HT1080 (cell line): ENCODE data around the gene CTNND2. TPM values are rescaled to one million over a fixed set of nuclear protein-coding genes. Genes with fewer than 3 reads are reported as not detected.
"Not testable (repeated sequence)": the region's sequence is repeated elsewhere in the genome, so short reads cannot be mapped to it uniquely, and the experiment has no call there.

ENCODE experiments used
- DNase-seq: peaks from one replicate; pipeline ENCODE4 v3.0.0-alpha.2; 2015; ENCODE audit warnings: low read depth
- total RNA-seq: library from RNA; depleted of rRNA; stranded (reverse); fragments of >200 nt; shearing (Covaris generic); gene quantifications from 2 replicates; pipeline ENCODE4 v1.2.3, GENCODE V29; 2014

CTNND2 gene
- total RNA-seq, 1 experiment from 2014 or later = 0.18 TPM

- DNase-seq = no peak
Observed at GRCh38 chr5:11679676-11680075, 224.6 kb downstream of the CTNND2 start.

- DNase-seq = no peak
Observed at GRCh38 chr5:11675184-11675583, 229.1 kb downstream of the CTNND2 start.

DNA sequence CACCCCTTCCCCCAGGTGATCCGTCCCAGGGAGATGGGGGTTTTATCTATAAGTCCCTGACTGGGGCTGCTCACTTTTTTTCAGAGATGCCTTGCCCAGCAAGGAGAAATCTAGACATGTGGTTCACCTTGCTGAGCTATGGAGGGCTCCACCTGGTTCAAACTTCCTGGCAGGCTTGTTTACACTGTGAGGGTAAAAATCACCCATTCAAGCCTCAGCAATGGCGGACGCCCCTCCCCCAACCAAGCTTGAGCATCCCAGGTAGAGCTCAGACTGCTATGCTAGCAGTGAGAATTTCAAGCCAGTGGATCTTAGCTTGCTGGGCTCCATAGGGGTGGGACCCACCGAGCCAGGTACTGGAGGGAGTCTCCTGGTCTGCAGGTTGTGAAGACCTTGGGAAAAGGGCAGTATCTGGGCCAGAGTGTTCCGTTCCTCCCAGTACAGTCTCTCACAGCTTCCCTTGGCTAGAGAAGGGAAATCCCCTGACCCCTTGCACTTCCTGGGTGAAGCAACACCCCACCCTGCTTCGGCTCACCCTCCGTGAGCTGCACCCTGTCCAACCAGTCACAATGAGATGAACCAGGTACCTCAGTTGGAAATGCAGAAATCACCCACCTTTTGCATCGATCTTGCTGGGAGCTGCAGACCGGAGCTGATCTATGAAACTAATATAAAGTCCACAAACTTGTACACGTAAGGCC, 231.7 kb downstream of the CTNND2 start:
- no peak for DNase-seq

DNA sequence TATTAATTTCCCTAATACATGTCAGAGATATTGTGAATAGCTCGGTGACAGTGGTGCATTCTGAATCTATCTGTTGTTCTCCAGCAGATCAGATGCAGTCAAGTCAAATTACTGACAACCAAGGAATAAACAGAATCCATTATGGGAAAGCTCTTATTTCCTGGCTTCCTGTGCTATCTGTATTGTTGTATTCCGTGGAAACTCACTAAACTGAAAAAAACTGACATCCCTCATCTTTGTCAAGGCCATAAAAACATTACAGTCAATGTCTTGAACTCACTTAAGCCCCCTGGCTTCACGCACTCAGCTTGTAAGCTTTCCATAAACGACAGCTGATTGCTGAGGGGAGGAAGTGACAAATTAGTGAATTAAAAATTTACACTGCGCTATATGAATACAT, 245.9 kb downstream of the CTNND2 start:
- no peak for DNase-seq

- DNase-seq = no peak
Observed at GRCh38 chr5:11656916-11657315, 247.3 kb downstream of the CTNND2 start.

DNA sequence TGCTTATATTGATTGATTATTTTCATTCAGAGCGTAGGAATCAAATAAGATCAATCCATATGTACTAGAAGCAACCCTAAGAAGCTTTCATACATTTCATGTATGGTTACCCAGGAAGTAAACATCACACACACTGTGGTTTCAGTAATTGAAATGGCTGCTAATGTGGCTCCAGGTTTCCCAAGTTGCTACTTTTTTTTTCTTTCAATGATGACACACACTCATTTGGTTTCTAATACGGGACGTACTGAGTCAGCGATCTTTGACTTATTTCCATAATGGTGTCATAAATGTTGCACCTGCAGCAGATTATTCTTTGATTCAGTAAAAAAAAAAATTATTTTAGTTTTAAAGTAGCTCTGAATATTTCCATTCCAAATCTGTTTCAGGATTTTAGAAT, 248.6 kb downstream of the CTNND2 start:
- no peak for DNase-seq

GRCh38 chr5:11650936-11651335, 253.3 kb downstream of the CTNND2 start:
- no peak for DNase-seq

- DNase-seq = no peak
Observed at GRCh38 chr5:11646141-11646540, 258.1 kb downstream of the CTNND2 start.

- no peak for DNase-seq
Observed at GRCh38 chr5:11642438-11642837, 261.8 kb downstream of the CTNND2 start.

GRCh38 chr5:11640158-11640873, 263.9 kb downstream of the CTNND2 start:
- no peak for DNase-seq

DNA sequence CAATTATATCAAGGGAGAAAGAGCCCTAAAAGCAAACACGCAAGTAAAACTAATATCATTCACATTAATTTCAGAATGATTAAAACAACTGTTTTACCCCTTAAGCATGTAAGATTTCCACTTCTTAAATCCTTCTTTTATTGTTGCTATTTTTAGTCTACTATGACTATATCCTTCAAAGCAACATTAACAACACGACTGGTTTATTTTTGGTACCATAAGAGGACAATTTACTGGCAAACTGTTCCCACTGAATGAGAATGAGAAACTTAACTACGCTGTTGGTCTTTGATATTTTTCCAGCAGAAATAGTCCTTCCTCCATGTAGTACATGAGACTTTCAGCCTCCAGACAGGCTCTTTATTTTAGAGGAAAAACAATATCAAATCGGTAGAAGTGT, 281.5 kb downstream of the CTNND2 start:
- no peak for DNase-seq

- no peak for DNase-seq
Observed at GRCh38 chr5:11620172-11620571, 284.1 kb downstream of the CTNND2 start.

- peak; percentile 40 for DNase-seq
Observed at GRCh38 chr5:11619339-11620024, 284.8 kb downstream of the CTNND2 start.

- DNase-seq = peak; percentile 28
Observed at GRCh38 chr5:11617080-11617479, 287.2 kb downstream of the CTNND2 start.

DNA sequence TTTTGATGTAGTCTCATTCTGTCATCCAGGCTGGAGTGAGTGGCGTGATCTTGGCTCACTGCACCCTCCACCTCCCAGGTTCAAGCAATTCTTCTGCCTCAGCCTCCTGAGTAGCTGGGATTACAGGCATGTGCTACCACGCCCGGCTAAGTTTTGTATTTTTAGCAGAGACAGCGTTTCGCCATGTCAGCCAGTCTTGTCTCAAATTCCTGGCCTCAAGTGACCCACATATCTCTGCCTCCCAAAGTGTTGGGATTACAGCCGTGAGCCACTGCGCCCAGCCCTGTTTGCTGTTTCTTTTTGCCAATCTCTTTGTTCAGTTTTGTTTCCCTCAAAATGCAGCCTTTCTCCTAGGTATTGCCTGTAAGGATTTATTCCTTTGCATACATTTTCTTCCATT, 287.6 kb downstream of the CTNND2 start:
- DNase-seq = not testable (repeated sequence)

DNA sequence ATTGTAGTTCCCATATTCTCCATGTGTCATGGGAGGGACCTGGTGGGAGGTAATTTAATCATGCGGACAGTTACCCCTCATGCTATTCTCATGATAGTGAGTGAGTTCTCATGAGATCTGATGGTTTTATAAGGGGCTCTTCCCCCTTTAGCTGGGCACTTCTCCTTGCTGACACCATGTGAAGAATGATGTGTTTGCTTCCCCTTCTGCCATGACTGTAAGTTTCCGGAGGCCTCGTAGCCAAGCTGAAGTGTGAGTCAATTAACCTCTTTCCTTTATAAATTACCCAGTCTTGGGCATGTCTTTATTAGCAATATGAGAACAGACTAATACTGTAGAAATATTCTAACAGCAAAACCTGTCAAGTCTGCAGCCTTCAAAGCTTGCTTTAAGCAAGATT, 293.2 kb downstream of the CTNND2 start:
- DNase-seq = no peak

- no peak for DNase-seq
Observed at GRCh38 chr5:11609570-11610303, 294.5 kb downstream of the CTNND2 start.

DNA sequence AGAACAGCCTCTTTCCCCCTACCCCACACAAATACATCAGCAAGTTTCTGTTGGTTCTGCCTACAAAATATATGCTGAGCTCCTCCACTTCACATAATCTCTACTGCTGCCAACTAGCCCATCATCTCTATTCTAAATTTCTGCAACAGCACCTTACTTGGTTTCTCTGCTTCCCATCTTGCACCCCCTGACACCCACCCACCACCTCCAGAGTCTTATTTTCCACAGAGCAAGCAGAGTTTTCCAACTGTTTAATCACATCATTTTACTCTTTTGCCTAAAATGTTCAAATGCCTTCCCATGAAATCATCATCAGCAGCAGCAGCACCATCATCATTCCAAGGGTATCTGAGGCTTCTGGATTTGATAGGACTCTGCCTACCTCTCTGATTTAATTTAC, 295.7 kb downstream of the CTNND2 start:
- no peak for DNase-seq

DNA sequence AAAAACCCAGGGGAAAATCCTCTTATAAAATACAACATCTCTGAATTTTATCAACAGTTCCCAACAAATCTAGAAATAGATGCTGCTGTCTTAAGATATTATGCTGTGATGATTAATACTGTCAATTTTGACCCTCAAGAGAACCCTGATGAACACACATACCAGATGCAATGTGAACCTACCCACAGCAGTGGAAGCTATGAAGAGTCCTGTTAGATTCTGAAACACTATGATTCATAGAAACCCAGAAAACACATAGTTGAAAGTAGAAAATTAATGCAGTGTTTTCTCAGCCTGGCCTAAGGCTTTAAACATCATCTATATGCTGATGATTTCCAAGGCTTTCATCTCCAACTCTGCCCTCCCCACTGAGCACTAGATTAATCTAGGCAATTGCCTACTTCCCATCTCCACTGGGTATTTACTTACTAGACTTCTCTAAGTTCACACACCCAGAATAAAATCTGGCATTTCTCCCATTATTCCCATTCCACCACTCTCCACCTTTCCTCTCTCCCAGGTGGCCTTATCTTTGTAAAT, 296.2 kb downstream of the CTNND2 start:
- no peak for DNase-seq

DNA sequence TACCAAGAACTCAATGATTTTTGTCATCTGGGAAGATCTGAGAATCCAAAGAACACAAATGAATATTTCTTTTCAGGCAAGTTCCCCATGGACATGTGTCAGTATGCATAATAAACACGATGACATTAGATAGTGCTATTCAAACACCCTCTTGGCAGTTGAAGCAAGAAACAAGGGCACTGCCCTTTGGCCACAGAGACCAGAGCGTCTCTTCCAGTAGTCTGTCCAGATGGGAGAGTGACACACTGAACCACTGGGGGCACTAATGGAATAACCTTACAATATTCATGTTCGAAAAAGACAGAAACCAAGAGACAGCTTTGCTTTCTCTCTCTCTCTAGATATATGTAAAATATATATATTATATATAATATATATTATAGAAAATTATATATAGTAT, 301.9 kb downstream of the CTNND2 start:
- DNase-seq = no peak

- DNase-seq = no peak
Observed at GRCh38 chr5:11599499-11599898, 304.7 kb downstream of the CTNND2 start.
